OCI-LY1 (cell line): ENCODE measurements around the gene RAD23B.

Experiments
- CTCF ChIP-seq: fragments of 200-600 bp; sonication (generic), shearing (Covaris generic); IDR thresholded peaks from 2 replicates; pipeline ENCODE4 v1.5.1; 2017; ENCODE audit warnings: mild to moderate bottlenecking, antibody characterized with exemption, low read length, moderate library complexity, mixed read lengths
- EZH2 ChIP-seq: fragments of 200-600 bp; sonication (generic), shearing (Covaris generic); IDR thresholded peaks from 2 replicates; pipeline ENCODE4 v1.8.0; 2017; ENCODE audit warnings: borderline replicate concordance, mixed run types, mild to moderate bottlenecking, antibody characterized with exemption, low read length, moderate library complexity, mixed read lengths

GRCh38 chr9:107378006-107378405 is 94.9 kb downstream of the RAD23B start:
- TF ChIP-seq CTCF, result no peak
- no peak for TF ChIP-seq EZH2
